ENCODE results near the gene MYLIP.
A peak's percentile ranks its signal among the peaks of the same experiment; 100 is the strongest.
"Not testable (repeated sequence)": the region's sequence is repeated elsewhere in the genome, so short reads cannot be mapped to it uniquely, and the experiment has no call there.

Gene MYLIP

GRCh38 chr6:16174416-16175078 lies 45.7 kb downstream of the MYLIP start:
- no peak for DNase-seq (ENCODE audit: low spot score)

GRCh38 chr6:16176600-16176999 lies 47.7 kb downstream of the MYLIP start:
- DNase-seq (ENCODE audit: low spot score), result not testable (repeated sequence)

GRCh38 chr6:16177881-16178280 lies 49.0 kb downstream of the MYLIP start:
- no peak for DNase-seq (ENCODE audit: low spot score)

- no peak for DNase-seq (ENCODE audit: low spot score)
Measured at GRCh38 chr6:16178351-16178750, 49.5 kb downstream of the MYLIP start.

- DNase-seq (ENCODE audit: low spot score), result no peak
Measured at GRCh38 chr6:16179063-16179462, 50.2 kb downstream of the MYLIP start.

GRCh38 chr6:16179970-16180431 lies 51.1 kb downstream of the MYLIP start:
- peak; percentile 20 for DNase-seq (ENCODE audit: low spot score)

GRCh38 chr6:16180696-16181438 lies 52.0 kb downstream of the MYLIP start:
- no peak for DNase-seq (ENCODE audit: low spot score)

GRCh38 chr6:16181439-16182297 lies 52.8 kb downstream of the MYLIP start:
- no peak for DNase-seq (ENCODE audit: low spot score)

GRCh38 chr6:16183187-16183664 lies 54.3 kb downstream of the MYLIP start:
- peak; percentile 39 for DNase-seq (ENCODE audit: low spot score)

GRCh38 chr6:16184129-16184528 lies 55.2 kb downstream of the MYLIP start:
- DNase-seq (ENCODE audit: low spot score), result peak; percentile 15

- DNase-seq (ENCODE audit: low spot score), result no peak
Measured at GRCh38 chr6:16184551-16184950, 55.7 kb downstream of the MYLIP start.

- DNase-seq (ENCODE audit: low spot score), result no peak
Measured at GRCh38 chr6:16187176-16187575, 58.3 kb downstream of the MYLIP start.

- DNase-seq (ENCODE audit: low spot score), result no peak
Measured at GRCh38 chr6:16190214-16190613, 61.3 kb downstream of the MYLIP start.

GRCh38 chr6:16196260-16196983 lies 67.5 kb downstream of the MYLIP start:
- DNase-seq (ENCODE audit: low spot score), result no peak

GRCh38 chr6:16196984-16197546 lies 68.2 kb downstream of the MYLIP start:
- DNase-seq (ENCODE audit: low spot score), result no peak

Data from activated CD4-positive, alpha-beta T cell treated with anti-CD3 and anti-CD28 coated beads, Interleukin-2, Interleukin-4, amounts not matched to agents 100 ng/mL and 50 ng/mL, durations not matched to agents 16 hours and 8 hours (primary cell).